GM10248 (cell line): Measurements from ENCODE around the gene PLCB1.

ENCODE experiments used
- CTCF ChIA-PET: fragments of 300-600 bp; sonication (Branson Sonifier 250); formaldehyde crosslinking; extraction: SDS; loops from one replicate; lab custom pipeline; 2021; ENCODE audit warnings: antibody characterized with exemption; lab: Yijun Ruan, JAX
- POLR2A ChIA-PET: fragments of 350-650 bp; sonication (Branson Sonifier 250); formaldehyde crosslinking; extraction: SDS; loops from one replicate; lab custom pipeline; 2020; ENCODE audit warnings: antibody characterized with exemption; lab: Yijun Ruan, JAX
- DNase-seq: peaks from one replicate; pipeline ENCODE4 v3.0.0; 2012; ENCODE audit errors: extremely low spot score
- TF ChIP-seq, protein P1 (sequence below): IDR thresholded peaks from 2 replicates; pipeline ENCODE4 v1.5.1; 2012; ENCODE audit warnings: mild to moderate bottlenecking, low read depth; ENCODE audit errors: extremely low read depth, missing control alignments, control extremely low read depth

Gene PLCB1

DNA sequence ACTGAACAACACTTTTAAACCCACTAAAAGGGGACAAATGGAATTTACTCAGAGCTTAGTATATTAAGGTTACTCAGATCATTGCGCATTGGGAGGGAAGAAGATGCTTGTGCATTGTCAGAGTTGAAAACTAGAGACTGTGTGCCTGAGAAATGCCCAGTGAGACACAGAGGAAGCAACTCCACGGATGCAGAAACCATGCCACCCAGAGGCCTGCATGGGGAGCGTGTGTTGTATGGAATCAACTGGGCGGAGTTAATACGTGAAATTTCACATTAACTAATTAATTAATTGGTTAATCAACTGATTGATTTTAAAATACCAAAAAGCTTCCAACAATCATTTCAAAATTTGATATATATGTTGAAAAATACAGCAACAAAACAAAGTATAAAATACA, 391.6 kb downstream of the PLCB1 start:
- POLR2A ChIA-PET, result no interaction called here
- TF ChIP-seq, protein P1, sequence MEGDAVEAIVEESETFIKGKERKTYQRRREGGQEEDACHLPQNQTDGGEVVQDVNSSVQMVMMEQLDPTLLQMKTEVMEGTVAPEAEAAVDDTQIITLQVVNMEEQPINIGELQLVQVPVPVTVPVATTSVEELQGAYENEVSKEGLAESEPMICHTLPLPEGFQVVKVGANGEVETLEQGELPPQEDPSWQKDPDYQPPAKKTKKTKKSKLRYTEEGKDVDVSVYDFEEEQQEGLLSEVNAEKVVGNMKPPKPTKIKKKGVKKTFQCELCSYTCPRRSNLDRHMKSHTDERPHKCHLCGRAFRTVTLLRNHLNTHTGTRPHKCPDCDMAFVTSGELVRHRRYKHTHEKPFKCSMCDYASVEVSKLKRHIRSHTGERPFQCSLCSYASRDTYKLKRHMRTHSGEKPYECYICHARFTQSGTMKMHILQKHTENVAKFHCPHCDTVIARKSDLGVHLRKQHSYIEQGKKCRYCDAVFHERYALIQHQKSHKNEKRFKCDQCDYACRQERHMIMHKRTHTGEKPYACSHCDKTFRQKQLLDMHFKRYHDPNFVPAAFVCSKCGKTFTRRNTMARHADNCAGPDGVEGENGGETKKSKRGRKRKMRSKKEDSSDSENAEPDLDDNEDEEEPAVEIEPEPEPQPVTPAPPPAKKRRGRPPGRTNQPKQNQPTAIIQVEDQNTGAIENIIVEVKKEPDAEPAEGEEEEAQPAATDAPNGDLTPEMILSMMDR, result no peak
- CTCF ChIA-PET, result no interaction called here
- no peak for DNase-seq

DNA sequence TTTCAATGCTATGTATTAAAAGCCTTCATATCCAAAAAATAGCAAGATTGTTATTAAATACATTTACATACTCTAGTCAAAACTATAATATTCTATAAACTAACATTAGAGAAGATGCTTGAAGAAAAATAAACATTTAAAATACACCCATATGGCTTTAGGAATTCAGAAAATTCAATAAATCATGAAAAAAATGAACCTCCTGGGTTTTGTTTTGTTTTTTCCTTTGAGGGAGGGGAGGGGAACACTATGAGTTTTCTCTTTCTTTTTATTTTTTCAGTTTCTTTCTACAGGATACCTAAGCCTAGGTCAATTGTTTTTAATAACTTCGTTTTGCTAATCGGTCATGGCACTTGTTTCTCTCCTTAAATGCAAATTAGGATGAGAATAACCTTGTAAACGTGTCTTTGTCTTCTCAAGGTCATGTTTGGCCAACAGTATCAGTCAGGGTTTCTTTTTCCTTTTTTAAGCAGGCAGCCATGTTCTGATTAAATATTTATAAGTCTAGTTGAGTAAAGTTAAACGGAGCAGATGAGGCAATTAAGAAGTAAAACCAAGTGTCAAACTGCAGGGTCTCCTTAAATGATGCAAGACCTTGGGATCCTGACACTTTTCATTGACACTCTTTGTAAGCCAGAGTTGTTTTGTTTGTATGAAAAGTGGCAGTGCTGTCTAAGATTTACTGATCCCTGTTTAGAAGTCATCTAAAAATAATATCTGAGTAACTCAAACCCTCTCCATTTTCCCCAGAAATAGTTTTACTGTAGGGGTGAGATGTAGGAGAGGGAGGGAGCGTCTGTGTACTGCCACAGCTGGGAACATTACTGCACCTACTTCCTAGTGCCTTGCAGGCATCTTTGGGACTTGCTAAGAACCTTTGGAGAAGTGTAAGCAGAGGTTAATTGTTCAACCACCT, 392.3 kb downstream of the PLCB1 start:
- ChIA-PET POLR2A (no interaction called here), CTCF (no interaction called here)
- no peak for DNase-seq
- TF ChIP-seq, protein P1, result no peak

DNA sequence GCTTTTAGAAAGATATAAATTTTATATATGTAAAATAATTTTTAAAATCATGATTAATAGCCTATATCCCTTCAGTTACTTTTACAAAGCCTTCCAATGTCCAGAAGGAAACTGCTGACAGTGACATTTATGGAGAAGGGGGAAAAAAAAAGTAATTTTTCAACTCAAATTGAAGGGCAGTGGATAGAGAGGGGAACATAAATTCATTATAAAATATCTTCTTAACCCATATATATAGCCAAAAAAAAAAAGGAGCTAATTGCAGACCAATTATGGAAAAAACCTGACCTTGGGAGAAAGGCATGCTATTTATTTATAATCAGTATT, 392.9 kb downstream of the PLCB1 start:
- ChIA-PET POLR2A (no interaction called here), CTCF (no interaction called here)
- TF ChIP-seq, protein P1, result no peak
- DNase-seq, result no peak

DNA sequence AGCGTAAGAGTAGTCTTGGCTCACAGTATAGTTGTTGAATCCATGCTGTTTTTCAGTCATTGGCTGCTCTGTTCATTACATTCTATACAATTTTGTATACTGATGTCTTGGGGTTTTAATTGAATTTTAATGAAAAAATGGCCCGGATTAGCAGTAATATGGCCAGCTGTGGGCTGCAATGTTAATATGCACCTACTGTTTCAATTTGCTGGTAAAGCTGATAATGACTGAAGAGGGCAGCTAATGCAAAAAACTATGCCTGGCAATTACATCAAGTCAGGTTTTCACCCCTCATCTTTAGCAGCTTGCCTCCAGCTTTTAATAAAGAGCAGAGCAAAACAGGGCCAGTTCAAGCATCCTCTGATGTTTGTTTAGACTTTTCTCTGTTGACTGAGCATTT, 394.5 kb downstream of the PLCB1 start:
- CTCF ChIA-PET, result interaction anchor here (0.9 to 1.3 kb wide), 2 partner anchors 9 kb away, joined by 4 to 6 read pairs; no protein-coding TSS in a partner anchor
- TF ChIP-seq, protein P1, result no peak
- no peak for DNase-seq
- POLR2A ChIA-PET, result no interaction called here

DNA sequence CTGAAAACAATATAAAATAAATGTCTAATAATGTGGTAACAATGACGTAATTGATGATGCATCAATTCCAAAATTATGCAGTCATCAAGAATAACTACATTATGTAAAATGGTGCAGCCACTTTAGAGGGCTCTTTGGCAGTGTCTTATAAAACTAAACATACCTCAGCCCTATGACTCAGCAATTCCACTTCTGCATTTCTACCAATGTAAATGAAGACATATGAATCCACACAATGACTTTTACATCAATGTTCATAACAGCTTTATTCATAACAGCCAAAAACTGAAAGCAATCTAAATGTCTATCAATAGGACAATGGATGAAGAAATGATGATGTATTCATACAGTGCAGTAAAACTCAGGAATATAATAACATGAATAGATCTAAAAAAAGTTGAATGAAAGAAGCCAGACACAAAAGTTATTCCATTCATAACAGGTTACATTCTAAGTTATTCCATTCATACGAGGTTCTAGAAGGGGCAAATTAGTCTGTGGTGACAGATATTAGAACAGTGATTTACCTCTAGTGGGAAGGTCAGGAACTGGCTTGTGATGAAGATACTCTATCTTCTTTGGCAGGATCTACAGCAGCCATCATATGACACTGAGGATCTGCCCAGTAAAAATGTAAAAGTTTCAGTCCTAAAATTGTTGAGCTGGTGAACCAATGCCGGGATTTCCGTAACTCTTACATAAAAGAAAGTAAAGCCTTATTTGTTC, 396.1 kb downstream of the PLCB1 start:
- ChIA-PET CTCF (interaction anchor here (1.2 to 2.0 kb wide), 2 partner anchors 13 kb away, joined by 3 to 6 read pairs; no protein-coding TSS in a partner anchor), POLR2A (no interaction called here)
- TF ChIP-seq, protein P1, result no peak
- no peak for DNase-seq

DNA sequence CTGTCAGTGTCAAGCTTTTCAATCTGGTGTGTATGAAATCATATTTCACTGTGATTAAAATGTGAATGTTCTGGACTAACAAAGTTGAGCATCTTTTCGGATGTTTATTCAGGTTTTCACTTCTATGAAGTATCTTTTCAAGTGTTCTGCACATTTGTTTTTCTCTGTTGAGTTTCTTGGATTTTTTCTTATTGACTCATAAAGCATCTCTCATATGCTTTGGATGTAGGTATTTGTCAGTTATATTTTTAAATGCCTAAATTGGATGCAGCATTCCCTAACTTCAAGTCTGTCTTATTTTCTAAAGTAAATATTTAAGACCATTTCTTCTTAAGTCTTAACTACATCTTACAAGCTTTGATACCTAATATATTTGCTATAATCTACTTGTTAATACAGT, 398.0 kb downstream of the PLCB1 start:
- TF ChIP-seq, protein P1, result no peak
- CTCF ChIA-PET, result interaction anchor here (2.0 kb wide), 1 partner anchor 15 kb away, joined by 6 read pairs; no protein-coding TSS in a partner anchor
- no peak for DNase-seq
- POLR2A ChIA-PET, result no interaction called here
